ENCODE results near the gene PPP4R3B. TPM values are rescaled to one million over a fixed set of nuclear protein-coding genes. Genes with fewer than 3 reads are reported as not detected.

PPP4R3B gene
- total and polyA plus RNA-seq, 2 donors (not counting 1 experiment from before 2014, with no cell fraction given): 15.9 to 93.8 TPM

DNA sequence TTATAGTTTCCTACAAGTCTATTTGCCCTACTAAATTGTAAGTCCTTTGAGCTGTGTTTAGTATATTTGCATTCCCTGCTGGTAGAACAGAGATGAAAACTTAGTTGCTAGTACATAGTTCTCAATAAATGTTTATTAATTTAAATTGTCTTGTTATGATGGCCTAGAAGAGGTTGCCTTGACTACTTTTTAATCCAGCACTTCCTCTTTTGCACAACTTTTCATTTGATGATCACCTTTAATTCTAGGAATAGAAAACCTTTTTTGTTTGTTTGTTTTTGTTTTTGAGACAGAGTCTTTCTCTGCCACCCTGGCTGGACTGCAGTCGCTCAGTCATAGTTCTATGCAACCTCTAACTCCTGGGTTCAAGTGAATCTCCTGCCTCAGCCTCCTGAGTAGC is 91.2 kb downstream of the PPP4R3B start:
- no peaks in the 10 kb centered on the region for H3K27me3 Mint-ChIP-seq

DNA sequence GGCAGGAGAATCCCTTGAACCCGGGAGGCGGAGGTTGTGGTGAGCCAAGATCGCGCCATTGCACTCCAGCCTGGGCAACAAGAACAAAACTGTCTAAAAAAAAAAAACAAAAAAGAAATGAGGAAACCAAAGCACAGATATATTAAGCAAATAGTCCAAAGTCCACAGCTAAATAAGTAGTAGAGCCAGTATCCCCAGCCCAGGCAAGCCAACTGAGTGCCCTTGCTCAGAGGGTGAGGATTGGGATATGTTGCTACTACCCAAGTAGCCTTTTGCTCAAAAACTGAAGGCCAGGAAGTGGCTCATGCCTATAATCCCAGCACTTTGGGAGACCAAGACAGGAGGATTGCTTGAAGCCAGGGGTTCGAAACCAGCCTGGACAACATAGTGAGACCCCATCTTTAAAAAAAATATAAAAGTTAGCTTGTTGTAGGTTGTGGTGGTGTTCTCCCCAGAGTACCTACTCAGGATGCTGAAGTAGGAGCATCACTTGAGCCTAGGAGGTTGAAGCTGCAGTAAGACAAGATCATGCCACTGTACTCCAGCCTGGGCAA is 92.5 kb downstream of the PPP4R3B start:
- WGBS (ENCODE audit: insufficient coverage): no CpG with 5 or more reads among the region's 5 CpGs
- peaks cover 0 to 3% of the 10 kb centered on the region in 2 experiments for H3K36me3 ChIP-seq (replicated peaks in 1 of 2; ENCODE audit: control extremely low read depth in 1 of 2, control insufficient read depth in 1 of 2, extremely low read depth in 1 of 2, insufficient read depth in 2 of 2, low read length in 1 of 2)
- no peak overlapping the region for H3K27ac ChIP-seq (ENCODE audit: low read length in 2 of 2)
- ATAC-seq (ENCODE audit: low read depth) (no peak), DNase-seq (no peak)
- CTCF ChIA-PET: no interaction called here
- no peak overlapping the region for H3K27ac Mint-ChIP-seq
- TF ChIP-seq, protein P1, sequence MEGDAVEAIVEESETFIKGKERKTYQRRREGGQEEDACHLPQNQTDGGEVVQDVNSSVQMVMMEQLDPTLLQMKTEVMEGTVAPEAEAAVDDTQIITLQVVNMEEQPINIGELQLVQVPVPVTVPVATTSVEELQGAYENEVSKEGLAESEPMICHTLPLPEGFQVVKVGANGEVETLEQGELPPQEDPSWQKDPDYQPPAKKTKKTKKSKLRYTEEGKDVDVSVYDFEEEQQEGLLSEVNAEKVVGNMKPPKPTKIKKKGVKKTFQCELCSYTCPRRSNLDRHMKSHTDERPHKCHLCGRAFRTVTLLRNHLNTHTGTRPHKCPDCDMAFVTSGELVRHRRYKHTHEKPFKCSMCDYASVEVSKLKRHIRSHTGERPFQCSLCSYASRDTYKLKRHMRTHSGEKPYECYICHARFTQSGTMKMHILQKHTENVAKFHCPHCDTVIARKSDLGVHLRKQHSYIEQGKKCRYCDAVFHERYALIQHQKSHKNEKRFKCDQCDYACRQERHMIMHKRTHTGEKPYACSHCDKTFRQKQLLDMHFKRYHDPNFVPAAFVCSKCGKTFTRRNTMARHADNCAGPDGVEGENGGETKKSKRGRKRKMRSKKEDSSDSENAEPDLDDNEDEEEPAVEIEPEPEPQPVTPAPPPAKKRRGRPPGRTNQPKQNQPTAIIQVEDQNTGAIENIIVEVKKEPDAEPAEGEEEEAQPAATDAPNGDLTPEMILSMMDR (IDR thresholded peaks at IDR 0.05): no peak
- intact Hi-C loops (cut with micrococcal nuclease): no loop called here
- H3K4me1 Mint-ChIP-seq: peaks cover 9% of the 10 kb centered on the region
- peaks cover 6 to 7% of the 10 kb centered on the region in 2 donors for H3K4me1 ChIP-seq (ENCODE audit: control insufficient read depth in 2 of 2, insufficient read depth in 2 of 2, low read length in 2 of 2)
- H3K4me3 ChIP-seq (ENCODE audit: control extremely low read depth in 1 of 5, extremely low read depth in 1 of 5, insufficient read depth in 1 of 5, low read depth in 2 of 5, low read length in 4 of 5): no peak overlapping the region
- H4K20me1 ChIP-seq (ENCODE audit: control insufficient read depth, insufficient read depth, low read length, poor library complexity, severe bottlenecking): no peaks in the 10 kb centered on the region
- POLR2A ChIA-PET: no interaction called here
- no peaks in the 10 kb centered on the region for H3K9me3 Mint-ChIP-seq (ENCODE audit: insufficient read depth)
- no peaks in the 10 kb centered on the region for H3K27me3 Mint-ChIP-seq
- no peaks in the 10 kb centered on the region for H3K79me2 ChIP-seq (ENCODE audit: control insufficient read depth, insufficient read depth, low read length)
- no peaks in the 10 kb centered on the region for H3K27me3 ChIP-seq (replicated peaks in 1 of 4; ENCODE audit: control extremely low read depth in 1 of 4, control insufficient read depth in 3 of 4, insufficient read depth in 4 of 4, low read length in 3 of 4)
- no peak overlapping the region for H2AFZ ChIP-seq (ENCODE audit: insufficient read depth, low read depth, low read length, poor library complexity, severe bottlenecking)
- H3K4me2 ChIP-seq (replicated peaks; ENCODE audit: low read depth, low read length, poor library complexity, severe bottlenecking): no peak overlapping the region
- H3K9ac ChIP-seq (ENCODE audit: low read length): no peak overlapping the region
- H3K9me3 ChIP-seq (ENCODE audit: control extremely low read depth in 1 of 3, control insufficient read depth in 2 of 3, insufficient read depth in 1 of 3, low read length in 2 of 3): no peaks in the 10 kb centered on the region
- no peak overlapping the region for H3K4me3 Mint-ChIP-seq

More for the DNA sequence above, 91.2 kb downstream of the PPP4R3B start:
- Histone ChIP-seq H3K27me3 (replicated peaks in 1 of 4; ENCODE audit: control extremely low read depth in 1 of 4, control insufficient read depth in 3 of 4, insufficient read depth in 4 of 4, low read length in 3 of 4) (no peaks in the 10 kb centered on the region), H2AFZ (ENCODE audit: insufficient read depth, low read depth, low read length, poor library complexity, severe bottlenecking) (no peak overlapping the region), H3K27ac (ENCODE audit: low read length in 2 of 2) (no peak overlapping the region), H3K4me3 (ENCODE audit: control extremely low read depth in 1 of 5, extremely low read depth in 1 of 5, insufficient read depth in 1 of 5, low read depth in 2 of 5, low read length in 4 of 5) (no peak overlapping the region), H3K9me3 (ENCODE audit: control extremely low read depth in 1 of 3, control insufficient read depth in 2 of 3, insufficient read depth in 1 of 3, low read length in 2 of 3) (no peaks in the 10 kb centered on the region), H3K4me2 (replicated peaks; ENCODE audit: low read depth, low read length, poor library complexity, severe bottlenecking) (no peak overlapping the region), H3K36me3 (replicated peaks in 1 of 2; ENCODE audit: control extremely low read depth in 1 of 2, control insufficient read depth in 1 of 2, extremely low read depth in 1 of 2, insufficient read depth in 2 of 2, low read length in 1 of 2) (peaks cover 0 to 11% of the 10 kb centered on the region in 2 experiments), H3K9ac (ENCODE audit: low read length) (no peak overlapping the region), H3K4me1 (ENCODE audit: control insufficient read depth in 2 of 2, insufficient read depth in 2 of 2, low read length in 2 of 2) (no peaks in the 10 kb centered on the region), H4K20me1 (ENCODE audit: control insufficient read depth, insufficient read depth, low read length, poor library complexity, severe bottlenecking) (no peaks in the 10 kb centered on the region), H3K79me2 (ENCODE audit: control insufficient read depth, insufficient read depth, low read length) (no peaks in the 10 kb centered on the region)
- Mint-ChIP-seq H3K4me3 (no peak overlapping the region), H3K4me1 (no peaks in the 10 kb centered on the region), H3K9me3 (ENCODE audit: insufficient read depth) (no peaks in the 10 kb centered on the region), H3K27ac (no peak overlapping the region)
- 78% methylated on average over 1 of the region's 1 CpG for WGBS (ENCODE audit: insufficient coverage)
- ChIA-PET POLR2A (no interaction called here), CTCF (no interaction called here)
- DNase-seq: no peak
- no peak for ATAC-seq (ENCODE audit: low read depth)
- intact Hi-C loops (cut with micrococcal nuclease): no loop called here
- TF ChIP-seq, protein P1 (IDR thresholded peaks at IDR 0.05): no peak
- no peak for TF ChIP-seq EZH2 (IDR thresholded peaks at IDR 0.05; ENCODE audit: borderline replicate concordance, insufficient read depth, low read depth, low read length, poor library complexity, severe bottlenecking)

Measured in B cell (primary cell).